K562 (cell line): ENCODE measurements around the gene RANBP3. TPM values are rescaled to one million over a fixed set of nuclear protein-coding genes. Genes with fewer than 3 reads are reported as not detected.
A peak's percentile ranks its signal among the peaks of the same experiment; 100 is the strongest.

Experiments
- ATAC-seq: fragments of 200-7000 bp; cut with Tn5 transposase; 3 replicates; pipeline ENCODE4 v1.9.1; 2020; ENCODE audit warnings: moderate library complexity
- BruUV-seq: library from RNA; stranded (reverse); fragments of 400-500 nt; replicated peaks from 2 replicates; lab custom pipeline; 2021; lab: Mats Ljungman, UMichigan
- CTCF ChIA-PET: fragments of 300-600 bp; formaldehyde crosslinking; extraction: SDS; loops from one replicate; lab custom pipeline; 2021; ENCODE audit warnings: low intra/inter-chr PET ratio; lab: Yijun Ruan, JAX
- POLR2A ChIA-PET: fragments of 300-600, 350-650 bp; sonication (Branson Sonifier 250); formaldehyde crosslinking; extraction: SDS; loops from one replicate; lab custom pipeline; 2021; ENCODE audit warnings: antibody characterized with exemption, inconsistent platforms; lab: Yijun Ruan, JAX
- DNase-seq, 4 experiments: peaks; one replicate each; pipeline versions ENCODE4 v3.0.0 to v3.0.0-alpha.2; 2011 to 2018; ENCODE audit warnings: low spot score in 3 of 4, mixed read lengths in 3 of 4; ENCODE audit errors: extremely low read depth in 1 of 4
- FAIRE-seq: peaks from 2 replicates; lab custom pipeline; 2011; peaks lifted over from hg19 to GRCh38; lab: Jason Lieb, UNC
- H2AFZ ChIP-seq: 2 replicates; pipeline ENCODE4 v1.6.0; 2011; ENCODE audit warnings: low read depth, low read length, control low read depth, inconsistent platforms
- H3K27ac ChIP-seq: fragments of 200-600 bp; 3 replicates; pipeline ENCODE4 v1.8.0; 2011; ENCODE audit warnings: low read depth, mild to moderate bottlenecking, control low read depth, inconsistent platforms, low read length, moderate library complexity, mixed read lengths; ENCODE audit errors: extremely low read depth
- H3K27me3 ChIP-seq, 2 experiments: fragments of 300-600 bp in 1 of 2; 2 replicates in 1 of 2; 3 replicates in 1 of 2; pipeline versions ENCODE4 v1.6.0 to v1.8.0; 2011; ENCODE audit warnings: inconsistent platforms in 2 of 2, low read length in 2 of 2, mild to moderate bottlenecking in 1 of 2, mixed read lengths in 1 of 2, moderate library complexity in 1 of 2; ENCODE audit not compliant: control insufficient read depth in 2 of 2, insufficient read depth in 2 of 2
- H3K36me3 ChIP-seq: fragments of 300-600 bp; 3 replicates; pipeline ENCODE4 v1.8.0; 2011; ENCODE audit warnings: mild to moderate bottlenecking, low read length, inconsistent platforms; ENCODE audit not compliant: control insufficient read depth, insufficient read depth
- H3K4me1 ChIP-seq, 2 experiments: fragments of 200-600 bp in 1 of 2; replicated peaks in 1 of 2; 2 replicates in 1 of 2; 3 replicates in 1 of 2; pipeline versions ENCODE4 v1.5.1 to v1.8.0; 2011; ENCODE audit warnings: inconsistent platforms in 2 of 2, low read length in 2 of 2, mild to moderate bottlenecking in 1 of 2, mixed read lengths in 1 of 2, moderate library complexity in 1 of 2; ENCODE audit not compliant: control insufficient read depth in 2 of 2, insufficient read depth in 2 of 2
- H3K4me2 ChIP-seq: 2 replicates; pipeline ENCODE4 v1.6.1; 2011; ENCODE audit warnings: low read length, control low read depth, inconsistent platforms, mixed read lengths; ENCODE audit not compliant: insufficient read depth
- H3K4me3 ChIP-seq: fragments of 200-600 bp; sonication (generic), shearing (Covaris generic); 2 replicates; pipeline ENCODE4 v1.5.1; 2016; ENCODE audit warnings: control low read depth, inconsistent platforms
- H3K79me2 ChIP-seq: fragments of 200-600 bp; 3 replicates; pipeline ENCODE4 v1.8.0; 2011; ENCODE audit warnings: low read length, inconsistent platforms; ENCODE audit not compliant: control insufficient read depth, insufficient read depth
- H3K9ac ChIP-seq, 2 experiments: 2 replicates each; pipeline versions ENCODE4 v1.6.0 to v1.6.1; 2011; ENCODE audit warnings: low read depth in 2 of 2, low read length in 2 of 2, control low read depth in 1 of 2, inconsistent platforms in 1 of 2, mild to moderate bottlenecking in 1 of 2, mixed read lengths in 1 of 2; ENCODE audit not compliant: insufficient read depth in 1 of 2
- H3K9me1 ChIP-seq: one replicate; pipeline ENCODE4 v1.6.0; 2011; ENCODE audit warnings: inconsistent platforms, mild to moderate bottlenecking, low read length, moderate library complexity; ENCODE audit not compliant: control insufficient read depth, insufficient read depth
- H3K9me3 ChIP-seq: replicated peaks from 2 replicates; pipeline ENCODE4 v1.5.1; 2011; ENCODE audit warnings: low read depth, low read length, inconsistent platforms; ENCODE audit not compliant: control insufficient read depth, insufficient read depth
- H4K20me1 ChIP-seq: replicated peaks from 2 replicates; pipeline ENCODE4 v1.6.1; 2011; ENCODE audit warnings: low read length, inconsistent platforms, mixed read lengths; ENCODE audit not compliant: control insufficient read depth, insufficient read depth
- DMBX1 ChIP-seq: fragments of 250-450 bp; sonication (Bioruptor Pico); IDR thresholded peaks from 2 replicates; pipeline ENCODE4 v1.8.0; 2022; ENCODE audit warnings: inconsistent platforms, mild to moderate bottlenecking, moderate library complexity, borderline replicate concordance
- EHMT2 ChIP-seq: fragments of 450-650 bp; IDR thresholded peaks from 2 replicates; pipeline ENCODE4 v1.6.1; 2018; ENCODE audit warnings: antibody characterized with exemption
- JUN ChIP-seq, 2 experiments: sonication (generic) in 1 of 2; formaldehyde crosslinking in 1 of 2; IDR thresholded peaks; 2 replicates each; pipeline versions ENCODE4 v1.6.1 to v1.8.0; 2012 to 2022; ENCODE audit warnings: borderline replicate concordance in 2 of 2, mild to moderate bottlenecking in 2 of 2, improper control_type of control experiment in 1 of 2, low read depth in 1 of 2, low read length in 1 of 2, missing genetic modification reagents in 1 of 2
- NFIC ChIP-seq: fragments of 450-650 bp; IDR thresholded peaks from 2 replicates; pipeline ENCODE4 v1.6.1; 2017; ENCODE audit warnings: mild to moderate bottlenecking, inconsistent platforms
- NFYB ChIP-seq: IDR thresholded peaks from 2 replicates; pipeline ENCODE4 v1.6.1; 2011; ENCODE audit warnings: mild to moderate bottlenecking, moderate library complexity; ENCODE audit not compliant: insufficient read length; ENCODE audit errors: extremely low read depth
- TBL1XR1 ChIP-seq, 2 experiments: IDR thresholded peaks; 2 replicates each; pipeline ENCODE4 v1.6.1; 2012; ENCODE audit warnings: improper control_type of control experiment in 2 of 2, low read length in 2 of 2, mild to moderate bottlenecking in 1 of 2
- WGBS: fragments of 100-300 bp; shearing (Covaris generic); methylation state at CpG from one replicate; pipeline ENCODE4 v1.1.6; 2016; ENCODE audit warnings: low coverage, mixed read lengths; ENCODE audit not compliant: insufficient coverage; ENCODE audit errors: missing lambda C conversion rate; 5-methylcytosine and 5-hydroxymethylcytosine counted together
- in situ Hi-C: fragments of 300-500 bp; cut with MboI; formaldehyde crosslinking; loops from 4 replicates; pipeline ENCODE4 v1.15.0; 2018; ENCODE audit warnings: inconsistent platforms, mixed read lengths
- intact Hi-C: fragments of 100-400 bp; cut with micrococcal nuclease; formaldehyde crosslinking; loops from 2 replicates; pipeline ENCODE4 v1.14.2; 2022
- polyA plus RNA-seq, 8 experiments: library from polyadenylated mRNA; depleted of rRNA in 4 of 8; stranded (reverse) in 5 of 8; unstranded in 3 of 8; fragments of >200 nt; fragmentation: Nextera tagmentation in 2 of 8; fragmentation: Illumina TruSeq in 1 of 8; extraction: Ambion mirVana in 2 of 8; extraction: Trizol in 1 of 8; gene quantifications; 2 replicates each; pipeline versions ENCODE4 v1.2.1 to v1.2.3, GENCODE V29; 2011 to 2014; ENCODE audit warnings: inconsistent platforms in 1 of 8, missing spikeins in 1 of 8
- total RNA-seq, 7 experiments: library from RNA; depleted of rRNA in 6 of 7; stranded (reverse); fragments of >200 nt in 6 of 7; fragmentation: Illumina TruSeq in 2 of 7; extraction: Trizol in 2 of 7; gene quantifications; 2 replicates each; pipeline versions ENCODE4 v1.2.1 to v1.2.3, GENCODE V29; 2011 to 2021; ENCODE audit warnings: low replicate concordance in 1 of 7
- TF ChIP-seq, protein P1 (sequence below): IDR thresholded peaks from 2 replicates; pipeline ENCODE4 v1.6.1; 2011; ENCODE audit warnings: borderline replicate concordance, low read depth, mild to moderate bottlenecking, moderate library complexity, low read length; ENCODE audit not compliant: insufficient read depth, poor library complexity, severe bottlenecking
- TF ChIP-seq, protein P2 (sequence below): sonication (generic); formaldehyde crosslinking; IDR thresholded peaks from 2 replicates; pipeline ENCODE4 v1.9.0; 2022; ENCODE audit warnings: mild to moderate bottlenecking, missing genetic modification reagents
- TF ChIP-seq, protein P3 (sequence below): fragments of 450-650 bp; IDR thresholded peaks from 2 replicates; pipeline ENCODE4 v1.6.1; 2016

RANBP3 gene
- total and polyA plus RNA-seq, 9 of the 15 experiments (the other 6 are each of a cell fraction or from before 2014, with no cell fraction given) = 0.90 to 95.1 (median 63.2) TPM

DNA sequence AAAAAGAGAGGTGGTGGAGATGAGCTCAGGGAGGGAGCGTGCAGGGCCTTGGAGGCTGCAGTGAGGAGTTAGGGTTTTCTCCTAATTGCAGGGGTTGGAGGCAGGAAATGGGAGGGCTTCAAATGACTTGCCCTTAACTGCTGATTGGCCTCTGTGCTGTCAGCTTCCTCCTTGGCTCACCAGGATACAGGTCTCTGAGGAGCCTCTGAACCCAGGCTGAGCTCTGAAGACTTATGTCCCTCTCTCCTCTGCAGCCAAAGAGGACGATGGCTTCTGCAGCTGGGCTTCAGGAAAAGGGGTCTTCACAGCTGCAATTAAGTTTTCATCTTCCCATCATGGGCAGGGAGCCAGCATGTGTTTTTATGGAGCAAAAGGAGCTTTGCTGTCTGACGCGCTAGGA is 6.7 kb upstream of the RANBP3 start:
- BruUV-seq = no TSS peak
- TF ChIP-seq NFIC = peak; percentile 34; the same call in 1 of the 2 replicates
- peak; percentile 36 for TF ChIP-seq NFYB
- TF ChIP-seq TBL1XR1 (IDR thresholded peaks at IDR 0.05; ENCODE audit: low read length in 2 of 2) = no peak
- TF ChIP-seq, all 486 proteins: peak for 2
- Histone ChIP-seq H4K20me1 (no peaks in the 10 kb centered on the region), H3K79me2 (peaks cover 12% of the 10 kb centered on the region), H3K9ac (peak overlapping the region in 1 of 2 experiments; percentile 31; a peak in 1 of 4 replicates), H3K4me1 (peaks cover 39 to 41% of the 10 kb centered on the region in 2 experiments), H3K9me3 (no peaks in the 10 kb centered on the region), H3K4me3 (no peak overlapping the region), H3K27me3 (no peaks in the 10 kb centered on the region), H3K4me2 (peak overlapping the region; percentile 69; the same call in 1 of the 2 replicates), H3K27ac (peak overlapping the region; percentile 87), H3K36me3 (peaks cover 9% of the 10 kb centered on the region; the same call in 1 of the 3 replicates), H3K9me1 (no peaks in the 10 kb centered on the region), H2AFZ (peak overlapping the region; percentile 89)
- WGBS = 74% methylated on average over 4 of the region's 4 CpGs
- ATAC-seq = peak; percentile 24
- intact Hi-C loops (loop anchor here (10.0 kb wide), 1 partner anchor 180 kb away; the partner anchor contains the start of gene NRTN), in situ Hi-C loops (no loop called here)
- DNase-seq = peak in 2 of 4 experiments; percentile 52 to 56
- ChIA-PET POLR2A (interaction anchor here (1.0 to 1.1 kb wide), 4 partner anchors 14 to 388 kb away, joined by 3 to 4 read pairs (median 4); partner anchors contain the start of genes ALKBH7 and DUS3L), CTCF (no interaction called here)
- FAIRE-seq = no peak

DNA sequence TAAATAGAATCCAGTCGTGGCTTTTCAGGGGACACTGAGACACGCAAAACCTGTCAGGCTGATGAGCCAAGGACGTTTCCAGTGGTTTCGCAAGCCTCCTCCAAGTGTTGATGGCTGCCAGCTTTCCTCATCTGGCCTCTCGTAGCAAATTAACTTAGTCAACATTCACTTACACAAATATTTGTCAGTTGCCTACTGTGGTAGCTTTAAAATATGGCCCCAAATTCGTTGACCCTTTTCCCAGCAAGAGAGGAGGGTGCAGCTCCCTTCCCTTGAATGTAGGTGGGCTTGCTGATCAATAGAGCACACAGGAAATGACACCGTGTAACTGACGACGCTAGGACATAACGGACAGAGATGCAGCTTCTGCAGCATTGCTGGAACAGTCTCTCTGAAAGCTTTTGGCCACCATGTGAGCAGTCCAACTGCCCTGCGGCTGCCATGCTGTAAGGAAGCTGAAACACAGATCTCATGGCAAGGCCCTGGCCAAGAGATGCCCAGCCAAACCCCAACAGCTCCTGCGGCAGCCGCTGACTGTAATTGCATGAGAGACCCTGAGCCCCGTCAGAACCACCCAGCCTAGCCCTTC is 5.5 kb upstream of the RANBP3 start:
- H3K27ac ChIP-seq = peak overlapping the region; percentile 68
- peaks cover 11% of the 10 kb centered on the region; the same call in 1 of the 3 replicates for H3K36me3 ChIP-seq
- POLR2A ChIA-PET = interaction anchor here (0.7 to 1.3 kb wide), 3 partner anchors 15 to 182 kb away, joined by 3 to 6 read pairs (median 3); partner anchors contain the start of gene NDUFA11
- DNase-seq (peak in 1 of 4 experiments; percentile 30), FAIRE-seq (no peak), ATAC-seq (peak; percentile 14; the same call in 2 of the 3 replicates)
- 27% methylated on average over 14 of the region's 14 CpGs for WGBS
- no peaks in the 10 kb centered on the region; a peak in 1 of 5 replicates for H3K27me3 ChIP-seq
- peaks cover 34 to 47% of the 10 kb centered on the region in 2 experiments for H3K4me1 ChIP-seq
- CTCF ChIA-PET = no interaction called here
- H3K9me3 ChIP-seq = no peaks in the 10 kb centered on the region
- peak overlapping the region; percentile 55 to 66; a peak in 3 of 4 replicates for H3K9ac ChIP-seq
- intact Hi-C loops (loop anchor here (10.0 kb wide), 1 partner anchor 179 kb away; the partner anchor contains the start of gene NRTN), in situ Hi-C loops (no loop called here)
- H3K79me2 ChIP-seq = peaks cover 23% of the 10 kb centered on the region
- H3K4me3 ChIP-seq = no peak overlapping the region
- peak overlapping the region; percentile 75 for H2AFZ ChIP-seq
- no peaks in the 10 kb centered on the region for H3K9me1 ChIP-seq
- H4K20me1 ChIP-seq = no peaks in the 10 kb centered on the region
- no TSS peak for BruUV-seq
- H3K4me2 ChIP-seq = peak overlapping the region; percentile 56
- TF ChIP-seq DMBX1 = peak; percentile 47; the same call in 1 of the 2 replicates
- TF ChIP-seq, protein P1, sequence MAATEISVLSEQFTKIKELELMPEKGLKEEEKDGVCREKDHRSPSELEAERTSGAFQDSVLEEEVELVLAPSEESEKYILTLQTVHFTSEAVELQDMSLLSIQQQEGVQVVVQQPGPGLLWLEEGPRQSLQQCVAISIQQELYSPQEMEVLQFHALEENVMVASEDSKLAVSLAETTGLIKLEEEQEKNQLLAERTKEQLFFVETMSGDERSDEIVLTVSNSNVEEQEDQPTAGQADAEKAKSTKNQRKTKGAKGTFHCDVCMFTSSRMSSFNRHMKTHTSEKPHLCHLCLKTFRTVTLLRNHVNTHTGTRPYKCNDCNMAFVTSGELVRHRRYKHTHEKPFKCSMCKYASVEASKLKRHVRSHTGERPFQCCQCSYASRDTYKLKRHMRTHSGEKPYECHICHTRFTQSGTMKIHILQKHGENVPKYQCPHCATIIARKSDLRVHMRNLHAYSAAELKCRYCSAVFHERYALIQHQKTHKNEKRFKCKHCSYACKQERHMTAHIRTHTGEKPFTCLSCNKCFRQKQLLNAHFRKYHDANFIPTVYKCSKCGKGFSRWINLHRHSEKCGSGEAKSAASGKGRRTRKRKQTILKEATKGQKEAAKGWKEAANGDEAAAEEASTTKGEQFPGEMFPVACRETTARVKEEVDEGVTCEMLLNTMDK = no peak
- no peak for TF ChIP-seq JUN (IDR thresholded peaks at IDR 0.05; ENCODE audit: borderline replicate concordance, low read depth, low read length)
- TF ChIP-seq JUN (CRISPR knock-in tag; IDR thresholded peaks at IDR 0.05; ENCODE audit: borderline replicate concordance) = no peak
- TF ChIP-seq, protein P2, sequence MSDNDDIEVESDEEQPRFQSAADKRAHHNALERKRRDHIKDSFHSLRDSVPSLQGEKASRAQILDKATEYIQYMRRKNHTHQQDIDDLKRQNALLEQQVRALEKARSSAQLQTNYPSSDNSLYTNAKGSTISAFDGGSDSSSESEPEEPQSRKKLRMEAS = peak; percentile 52; the same call in 1 of the 2 replicates
- TF ChIP-seq, protein P3, sequence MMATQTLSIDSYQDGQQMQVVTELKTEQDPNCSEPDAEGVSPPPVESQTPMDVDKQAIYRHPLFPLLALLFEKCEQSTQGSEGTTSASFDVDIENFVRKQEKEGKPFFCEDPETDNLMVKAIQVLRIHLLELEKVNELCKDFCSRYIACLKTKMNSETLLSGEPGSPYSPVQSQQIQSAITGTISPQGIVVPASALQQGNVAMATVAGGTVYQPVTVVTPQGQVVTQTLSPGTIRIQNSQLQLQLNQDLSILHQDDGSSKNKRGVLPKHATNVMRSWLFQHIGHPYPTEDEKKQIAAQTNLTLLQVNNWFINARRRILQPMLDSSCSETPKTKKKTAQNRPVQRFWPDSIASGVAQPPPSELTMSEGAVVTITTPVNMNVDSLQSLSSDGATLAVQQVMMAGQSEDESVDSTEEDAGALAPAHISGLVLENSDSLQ = peak; percentile 74; the same call in 1 of the 2 replicates
- no peak for TF ChIP-seq EHMT2
